UCSD-AML1 (cell line): Measurements from ENCODE around the gene MED20.

ENCODE experiments used
- DNase-seq: peaks from one replicate; lab custom pipeline; 2025; ENCODE audit not compliant: unreplicated experiment; lab: John Stamatoyannopoulos, UW

MED20 gene

DNA sequence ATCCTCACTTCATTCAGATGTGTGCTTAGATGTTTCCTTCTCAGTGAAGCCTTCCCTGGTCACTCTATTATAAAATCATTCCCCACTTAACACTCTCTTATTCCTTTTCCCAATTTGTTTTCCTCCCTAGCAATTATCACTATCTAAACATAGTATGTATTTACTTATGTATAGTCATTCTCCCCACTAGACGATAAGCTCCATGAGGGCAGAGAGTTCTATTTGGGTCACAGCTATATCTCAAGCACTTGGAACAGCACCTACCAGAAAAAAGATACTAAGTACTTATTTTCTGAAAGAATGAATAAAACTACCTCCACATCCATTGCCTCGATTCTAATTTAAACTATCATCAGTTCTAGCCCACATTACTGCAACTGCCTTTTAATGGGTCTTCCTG lies 62.2 kb downstream of the MED20 start:
- no peak for DNase-seq
